HEK293 (cell line): Measurements from ENCODE around the gene CLASP1.

ENCODE experiments used
- FEZF1 ChIP-seq: fragments of 450-650 bp; formaldehyde crosslinking; IDR thresholded peaks from 2 replicates; pipeline ENCODE4 v1.5.1; 2016; ENCODE audit warnings: missing biosample characterization, missing genetic modification characterization
- TF ChIP-seq, protein P1 (sequence below): fragments of 450-650 bp; formaldehyde crosslinking; IDR thresholded peaks from 2 replicates; pipeline ENCODE4 v1.5.1; 2016; ENCODE audit warnings: missing biosample characterization, missing genetic modification characterization, low read depth
- TF ChIP-seq, protein P2 (sequence below): fragments of 450-650 bp; formaldehyde crosslinking; IDR thresholded peaks from 2 replicates; pipeline ENCODE4 v1.5.1; 2017; ENCODE audit warnings: missing biosample characterization, missing genetic modification characterization
- TF ChIP-seq, protein P3 (sequence below): fragments of 450-650 bp; formaldehyde crosslinking; IDR thresholded peaks from 2 replicates; pipeline ENCODE4 v1.5.1; 2016; ENCODE audit warnings: missing biosample characterization, missing genetic modification characterization

DNA sequence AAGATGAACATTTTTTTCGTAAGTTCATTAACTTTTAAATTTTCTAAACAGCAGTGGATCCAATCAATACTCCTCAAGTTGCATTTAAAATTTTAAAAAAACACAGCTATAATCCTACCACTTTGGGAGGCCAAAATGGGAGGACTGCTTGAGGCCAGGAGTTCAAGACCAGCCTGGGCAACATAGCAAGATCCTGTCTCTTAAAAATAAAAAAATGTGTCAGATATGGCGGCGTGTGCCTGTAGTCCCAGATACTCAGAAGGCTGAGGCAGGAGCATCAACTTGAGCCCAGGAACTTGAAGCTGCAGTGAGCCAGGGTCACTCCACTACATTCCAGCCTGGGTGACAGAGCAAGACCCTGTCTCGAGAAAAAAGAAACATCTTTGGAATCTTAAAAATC lies 178.3 kb downstream of the CLASP1 start:
- TF ChIP-seq FEZF1 (tag by site-specific recombination): no peak
- TF ChIP-seq, protein P1, sequence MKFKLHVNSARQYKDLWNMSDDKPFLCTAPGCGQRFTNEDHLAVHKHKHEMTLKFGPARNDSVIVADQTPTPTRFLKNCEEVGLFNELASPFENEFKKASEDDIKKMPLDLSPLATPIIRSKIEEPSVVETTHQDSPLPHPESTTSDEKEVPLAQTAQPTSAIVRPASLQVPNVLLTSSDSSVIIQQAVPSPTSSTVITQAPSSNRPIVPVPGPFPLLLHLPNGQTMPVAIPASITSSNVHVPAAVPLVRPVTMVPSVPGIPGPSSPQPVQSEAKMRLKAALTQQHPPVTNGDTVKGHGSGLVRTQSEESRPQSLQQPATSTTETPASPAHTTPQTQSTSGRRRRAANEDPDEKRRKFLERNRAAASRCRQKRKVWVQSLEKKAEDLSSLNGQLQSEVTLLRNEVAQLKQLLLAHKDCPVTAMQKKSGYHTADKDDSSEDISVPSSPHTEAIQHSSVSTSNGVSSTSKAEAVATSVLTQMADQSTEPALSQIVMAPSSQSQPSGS (tag by site-specific recombination): no peak
- TF ChIP-seq, protein P2, sequence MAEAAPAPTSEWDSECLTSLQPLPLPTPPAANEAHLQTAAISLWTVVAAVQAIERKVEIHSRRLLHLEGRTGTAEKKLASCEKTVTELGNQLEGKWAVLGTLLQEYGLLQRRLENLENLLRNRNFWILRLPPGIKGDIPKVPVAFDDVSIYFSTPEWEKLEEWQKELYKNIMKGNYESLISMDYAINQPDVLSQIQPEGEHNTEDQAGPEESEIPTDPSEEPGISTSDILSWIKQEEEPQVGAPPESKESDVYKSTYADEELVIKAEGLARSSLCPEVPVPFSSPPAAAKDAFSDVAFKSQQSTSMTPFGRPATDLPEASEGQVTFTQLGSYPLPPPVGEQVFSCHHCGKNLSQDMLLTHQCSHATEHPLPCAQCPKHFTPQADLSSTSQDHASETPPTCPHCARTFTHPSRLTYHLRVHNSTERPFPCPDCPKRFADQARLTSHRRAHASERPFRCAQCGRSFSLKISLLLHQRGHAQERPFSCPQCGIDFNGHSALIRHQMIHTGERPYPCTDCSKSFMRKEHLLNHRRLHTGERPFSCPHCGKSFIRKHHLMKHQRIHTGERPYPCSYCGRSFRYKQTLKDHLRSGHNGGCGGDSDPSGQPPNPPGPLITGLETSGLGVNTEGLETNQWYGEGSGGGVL (tag by site-specific recombination): no peak
- TF ChIP-seq, protein P3, sequence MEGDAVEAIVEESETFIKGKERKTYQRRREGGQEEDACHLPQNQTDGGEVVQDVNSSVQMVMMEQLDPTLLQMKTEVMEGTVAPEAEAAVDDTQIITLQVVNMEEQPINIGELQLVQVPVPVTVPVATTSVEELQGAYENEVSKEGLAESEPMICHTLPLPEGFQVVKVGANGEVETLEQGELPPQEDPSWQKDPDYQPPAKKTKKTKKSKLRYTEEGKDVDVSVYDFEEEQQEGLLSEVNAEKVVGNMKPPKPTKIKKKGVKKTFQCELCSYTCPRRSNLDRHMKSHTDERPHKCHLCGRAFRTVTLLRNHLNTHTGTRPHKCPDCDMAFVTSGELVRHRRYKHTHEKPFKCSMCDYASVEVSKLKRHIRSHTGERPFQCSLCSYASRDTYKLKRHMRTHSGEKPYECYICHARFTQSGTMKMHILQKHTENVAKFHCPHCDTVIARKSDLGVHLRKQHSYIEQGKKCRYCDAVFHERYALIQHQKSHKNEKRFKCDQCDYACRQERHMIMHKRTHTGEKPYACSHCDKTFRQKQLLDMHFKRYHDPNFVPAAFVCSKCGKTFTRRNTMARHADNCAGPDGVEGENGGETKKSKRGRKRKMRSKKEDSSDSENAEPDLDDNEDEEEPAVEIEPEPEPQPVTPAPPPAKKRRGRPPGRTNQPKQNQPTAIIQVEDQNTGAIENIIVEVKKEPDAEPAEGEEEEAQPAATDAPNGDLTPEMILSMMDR (tag by site-specific recombination): no peak
